Measurements from ENCODE around the gene VWA1. TPM values are rescaled to one million over a fixed set of nuclear protein-coding genes. Genes with fewer than 3 reads are reported as not detected.
"Not testable (repeated sequence)": the region's sequence is repeated elsewhere in the genome, so short reads cannot be mapped to it uniquely, and the experiment has no call there.

The VWA1 gene
- total RNA-seq, 1 donor from 2014 or later, result 44.5 TPM

GRCh38 chr1:1470626-1471388 lies 35.3 kb downstream of the VWA1 start:
- Mint-ChIP-seq H3K27ac (peak overlapping the region; percentile 96), H3K27me3 (no peaks in the 10 kb centered on the region), H3K9me3 (no peaks in the 10 kb centered on the region), H3K36me3 (no peaks in the 10 kb centered on the region), H3K4me3 (peak overlapping the region; percentile 93), H3K4me1 (ENCODE audit: unreplicated experiment) (peaks cover 14% of the 10 kb centered on the region)
- no peak for DNase-seq (ENCODE audit: extremely low spot score, unreplicated experiment)
- no peak for TF ChIP-seq CTCF (conservative IDR thresholded peaks at IDR 0.05)

GRCh38 chr1:1471389-1472052 lies 36.0 kb downstream of the VWA1 start, which contains the start of gene ATAD3B:
Gene ATAD3B, plus strand, starts transcription at chr1:1471765. Its CDS starts 120 bp downstream, at chr1:1471885.
- Mint-ChIP-seq H3K9me3 (no peaks in the 10 kb centered on the region), H3K4me3 (peak within 1 kb of the TSS; percentile 93), H3K36me3 (no peaks in the 10 kb centered on the region), H3K4me1 (ENCODE audit: unreplicated experiment) (peaks cover 14% of the 10 kb centered on the region), H3K27me3 (no peaks in the 10 kb centered on the region), H3K27ac (peak within 1 kb of the TSS; percentile 96)
- peak; percentile 93 for DNase-seq (ENCODE audit: extremely low spot score, unreplicated experiment)
- TF ChIP-seq CTCF (conservative IDR thresholded peaks at IDR 0.05), result no peak

GRCh38 chr1:1472053-1472876 lies 36.8 kb downstream of the VWA1 start:
- not testable (repeated sequence) for DNase-seq (ENCODE audit: extremely low spot score, unreplicated experiment)
- peaks cover 14% of the 10 kb centered on the region for H3K4me1 Mint-ChIP-seq (ENCODE audit: unreplicated experiment)

GRCh38 chr1:1476011-1476410 lies 40.5 kb downstream of the VWA1 start:
- not testable (repeated sequence) for H3K4me3 Mint-ChIP-seq; H3K36me3 Mint-ChIP-seq; DNase-seq (ENCODE audit: extremely low spot score, unreplicated experiment); H3K9me3 Mint-ChIP-seq; H3K27ac Mint-ChIP-seq; H3K27me3 Mint-ChIP-seq; H3K4me1 Mint-ChIP-seq (ENCODE audit: unreplicated experiment)

More at GRCh38 chr1:1472053-1472876, 36.8 kb downstream of the VWA1 start:
- H3K36me3 Mint-ChIP-seq, H3K9me3 Mint-ChIP-seq, H3K27me3 Mint-ChIP-seq: not testable (repeated sequence)
- Mint-ChIP-seq H3K27ac (peak overlapping the region; percentile 83), H3K4me3 (peak overlapping the region; percentile 86)

GRCh38 chr1:1477206-1477605 lies 41.7 kb downstream of the VWA1 start:
- no peak for DNase-seq (ENCODE audit: extremely low spot score, unreplicated experiment)
- no peaks in the 10 kb centered on the region for H3K36me3 Mint-ChIP-seq
- no peak overlapping the region for H3K4me3 Mint-ChIP-seq
- no peaks in the 10 kb centered on the region for H3K9me3 Mint-ChIP-seq
- H3K27ac Mint-ChIP-seq, result no peak overlapping the region
- TF ChIP-seq CTCF (conservative IDR thresholded peaks at IDR 0.05), result no peak
- no peaks in the 10 kb centered on the region for H3K27me3 Mint-ChIP-seq
- H3K4me1 Mint-ChIP-seq (ENCODE audit: unreplicated experiment), result no peaks in the 10 kb centered on the region

- DNase-seq (ENCODE audit: extremely low spot score, unreplicated experiment), result no peak
- no peak overlapping the region for H3K4me3 Mint-ChIP-seq
- H3K27ac Mint-ChIP-seq, result peak overlapping the region; percentile 39
- no peaks in the 10 kb centered on the region for H3K9me3 Mint-ChIP-seq
- no peaks in the 10 kb centered on the region for H3K27me3 Mint-ChIP-seq
- H3K36me3 Mint-ChIP-seq, result no peaks in the 10 kb centered on the region
- no peaks in the 10 kb centered on the region for H3K4me1 Mint-ChIP-seq (ENCODE audit: unreplicated experiment)
- no peak for TF ChIP-seq CTCF (conservative IDR thresholded peaks at IDR 0.05)
Observed at GRCh38 chr1:1479547-1480487, 44.3 kb downstream of the VWA1 start.

GRCh38 chr1:1480488-1480867 lies 45.0 kb downstream of the VWA1 start:
- not testable (repeated sequence) for H3K4me1 Mint-ChIP-seq (ENCODE audit: unreplicated experiment); H3K4me3 Mint-ChIP-seq; H3K9me3 Mint-ChIP-seq; H3K36me3 Mint-ChIP-seq; H3K27me3 Mint-ChIP-seq; DNase-seq (ENCODE audit: extremely low spot score, unreplicated experiment); H3K27ac Mint-ChIP-seq

GRCh38 chr1:1481811-1482210 lies 46.3 kb downstream of the VWA1 start:
- not testable (repeated sequence) for H3K9me3 Mint-ChIP-seq; DNase-seq (ENCODE audit: extremely low spot score, unreplicated experiment); H3K36me3 Mint-ChIP-seq; H3K4me3 Mint-ChIP-seq; H3K4me1 Mint-ChIP-seq (ENCODE audit: unreplicated experiment); H3K27ac Mint-ChIP-seq; H3K27me3 Mint-ChIP-seq
